H1 (cell line): Measurements from ENCODE around the gene RSPH6A. TPM values are rescaled to one million over a fixed set of nuclear protein-coding genes. Genes with fewer than 3 reads are reported as not detected.

Experiments used
- CTCF ChIA-PET: fragments of 300-600 bp; sonication (Branson Sonifier 250); formaldehyde crosslinking; loops from one replicate; lab custom pipeline; 2021; ENCODE audit not compliant: partially characterized antibody; lab: Charles Lee
- POLR2A ChIA-PET: fragments of 300-600 bp; sonication (Branson Sonifier 250); formaldehyde crosslinking; loops from one replicate; lab custom pipeline; 2021; ENCODE audit warnings: inconsistent platforms; ENCODE audit not compliant: partially characterized antibody; lab: Charles Lee
- DNase-seq, 2 experiments: peaks; one replicate each; pipeline versions ENCODE4 v3.0.0 to v3.0.0-alpha.2; 2010 to 2022; ENCODE audit warnings: low spot score in 2 of 2, low read depth in 1 of 2, mixed read lengths in 1 of 2
- FAIRE-seq: peaks from 2 replicates; lab custom pipeline; 2011; peaks lifted over from hg19 to GRCh38; lab: Jason Lieb, UNC
- H2AFZ ChIP-seq: 2 replicates; pipeline ENCODE4 v1.8.1; 2012; ENCODE audit warnings: low read length, inconsistent platforms
- H2AK5ac ChIP-seq: 2 replicates; pipeline ENCODE4 v1.6.1; 2013; ENCODE audit warnings: low read depth, low read length
- H2BK120ac ChIP-seq: replicated peaks from 2 replicates; pipeline ENCODE3; 2013; ENCODE audit warnings: low read depth, low read length, inconsistent platforms
- H2BK12ac ChIP-seq: 2 replicates; pipeline ENCODE4 v1.6.1; 2013; ENCODE audit warnings: low read depth, low read length
- H2BK15ac ChIP-seq: 2 replicates; pipeline ENCODE4 v1.6.1; 2013; ENCODE audit warnings: low read length
- H2BK20ac ChIP-seq: 2 replicates; pipeline ENCODE4 v1.6.1; 2013; ENCODE audit warnings: low read length
- H2BK5ac ChIP-seq: 2 replicates; pipeline ENCODE4 v1.6.1; 2013; ENCODE audit warnings: low read depth, low read length
- H3K14ac ChIP-seq: 2 replicates; pipeline ENCODE4 v1.6.1; 2013; ENCODE audit warnings: inconsistent platforms; ENCODE audit not compliant: insufficient read length
- H3K18ac ChIP-seq: 2 replicates; pipeline ENCODE4 v1.6.1; 2013; ENCODE audit warnings: low read length; ENCODE audit errors: extremely low read depth
- H3K23ac ChIP-seq: 2 replicates; pipeline ENCODE4 v1.6.1; 2013; ENCODE audit warnings: inconsistent platforms; ENCODE audit not compliant: insufficient read length
- H3K23me2 ChIP-seq: 2 replicates; pipeline ENCODE4 v1.6.1; 2013; ENCODE audit warnings: low read depth, low read length
- H3K27ac ChIP-seq: 2 replicates; pipeline ENCODE4 v1.6.1; 2011; ENCODE audit warnings: low read depth, low read length, inconsistent platforms
- H3K27me3 ChIP-seq, 4 experiments: replicated peaks in 1 of 4; 1 replicate in 1 of 4; 2 replicates in 3 of 4; pipeline versions ENCODE4 v1.6.1 to v1.8.1; 2011 to 2013; ENCODE audit warnings: low read length in 3 of 4, mild to moderate bottlenecking in 3 of 4, inconsistent platforms in 2 of 4, mixed read lengths in 2 of 4, moderate library complexity in 1 of 4; ENCODE audit not compliant: control insufficient read depth in 3 of 4, insufficient read depth in 3 of 4; ENCODE audit errors: extremely low read depth in 1 of 4
- H3K36me3 ChIP-seq, 4 experiments: 2 replicates each; pipeline versions ENCODE4 v1.6.1 to v1.8.1; 2011 to 2013; ENCODE audit warnings: mild to moderate bottlenecking in 4 of 4, low read length in 3 of 4, moderate library complexity in 2 of 4, control low read depth in 1 of 4, inconsistent platforms in 1 of 4; ENCODE audit not compliant: insufficient read depth in 4 of 4, control insufficient read depth in 2 of 4
- H3K4ac ChIP-seq: replicated peaks from 2 replicates; pipeline ENCODE3; 2013; ENCODE audit warnings: low read length, low read depth, mixed read lengths, inconsistent platforms; ENCODE audit not compliant: insufficient read length
- H3K4me1 ChIP-seq, 4 experiments: replicated peaks in 1 of 4; 1 replicate in 1 of 4; 2 replicates in 3 of 4; pipeline versions ENCODE4 v1.6.1 to v1.8.1; 2011 to 2013; ENCODE audit warnings: low read length in 3 of 4, inconsistent platforms in 2 of 4, mixed read lengths in 1 of 4; ENCODE audit not compliant: insufficient read depth in 4 of 4, control insufficient read depth in 3 of 4
- H3K4me2 ChIP-seq, 2 experiments: 2 replicates each; pipeline versions ENCODE4 v1.6.1 to v1.8.1; 2011 to 2013; ENCODE audit warnings: low read depth in 2 of 2, low read length in 2 of 2, control low read depth in 1 of 2, inconsistent platforms in 1 of 2, mild to moderate bottlenecking in 1 of 2; ENCODE audit not compliant: insufficient read depth in 1 of 2
- H3K4me3 ChIP-seq, 4 experiments: fragments of 200-600, 300-600 bp in 1 of 4; sonication (generic), shearing (Covaris generic), sonication (Bioruptor Twin) in 1 of 4; 2 replicates each; pipeline versions ENCODE4 v1.5.1 to v1.8.1; 2011 to 2016; ENCODE audit warnings: low read length in 4 of 4, low read depth in 3 of 4, control low read depth in 2 of 4, inconsistent platforms in 2 of 4, mild to moderate bottlenecking in 2 of 4, mixed read lengths in 1 of 4, moderate library complexity in 1 of 4; ENCODE audit not compliant: insufficient read depth in 2 of 4; ENCODE audit errors: extremely low read depth in 1 of 4
- H3K56ac ChIP-seq: replicated peaks from 2 replicates; pipeline ENCODE3; 2013; ENCODE audit warnings: low read depth, mild to moderate bottlenecking, mixed read lengths, low read length, inconsistent platforms; ENCODE audit not compliant: insufficient read length
- H3K79me1 ChIP-seq: 2 replicates; pipeline ENCODE4 v1.6.1; 2013; ENCODE audit warnings: low read depth, low read length, control low read depth
- H3K79me2 ChIP-seq, 2 experiments: 2 replicates each; pipeline versions ENCODE4 v1.6.1 to v1.8.1; 2012 to 2013; ENCODE audit warnings: low read length in 2 of 2, mild to moderate bottlenecking in 2 of 2, inconsistent platforms in 1 of 2; ENCODE audit not compliant: insufficient read depth in 2 of 2, control insufficient read depth in 1 of 2
- H3K9ac ChIP-seq, 4 experiments: replicated peaks in 1 of 4; 1 replicate in 1 of 4; 2 replicates in 3 of 4; pipeline versions ENCODE4 v1.6.1 to v1.8.1; 2011 to 2013; ENCODE audit warnings: low read depth in 3 of 4, low read length in 3 of 4, control low read depth in 2 of 4, mild to moderate bottlenecking in 2 of 4, moderate library complexity in 2 of 4, inconsistent platforms in 1 of 4; ENCODE audit errors: extremely low read depth in 1 of 4
- H3K9me3 ChIP-seq, 2 experiments: 2 replicates each; pipeline versions ENCODE4 v1.6.1 to v1.8.1; 2012 to 2013; ENCODE audit warnings: mild to moderate bottlenecking in 2 of 2, moderate library complexity in 2 of 2, control low read depth in 1 of 2, inconsistent platforms in 1 of 2, low read depth in 1 of 2, low read length in 1 of 2, mixed read lengths in 1 of 2; ENCODE audit not compliant: insufficient read depth in 2 of 2
- H4K20me1 ChIP-seq, 2 experiments: replicated peaks in 1 of 2; 2 replicates each; pipeline versions ENCODE3 to v1.8.1; 2011 to 2013; ENCODE audit warnings: inconsistent platforms in 2 of 2, low read length in 2 of 2, mild to moderate bottlenecking in 1 of 2; ENCODE audit not compliant: insufficient read depth in 2 of 2, control insufficient read depth in 1 of 2
- H4K5ac ChIP-seq: 2 replicates; pipeline ENCODE4 v1.6.1; 2013; ENCODE audit warnings: low read length, low read depth, mixed read lengths, inconsistent platforms; ENCODE audit not compliant: insufficient read length
- H4K8ac ChIP-seq: 2 replicates; pipeline ENCODE4 v1.8.0; 2013; ENCODE audit warnings: mild to moderate bottlenecking, moderate library complexity, low read length, inconsistent platforms; ENCODE audit not compliant: insufficient read depth; ENCODE audit errors: extremely low read depth
- H4K91ac ChIP-seq: replicated peaks from 2 replicates; pipeline ENCODE3; 2013; ENCODE audit warnings: low read length, mixed read lengths, inconsistent platforms; ENCODE audit not compliant: insufficient read length
- WGBS, 2 experiments: shearing (Covaris generic) in 1 of 2; methylation state at CpG; one replicate each; pipeline versions ENCODE4 v1.1.6 to v1.1.7; 2013 to 2015; ENCODE audit warnings: low lambda C conversion rate in 2 of 2, mixed read lengths in 2 of 2, inconsistent platforms in 1 of 2, low coverage in 1 of 2, missing lambda C conversion rate in 1 of 2; ENCODE audit not compliant: insufficient replicate concordance in 2 of 2, insufficient coverage in 1 of 2, insufficient read length in 1 of 2; ENCODE audit errors: extremely low coverage in 1 of 2, missing lambda C conversion rate in 1 of 2; 5-methylcytosine and 5-hydroxymethylcytosine counted together
- polyA plus RNA-seq, 7 experiments: library from polyadenylated mRNA; depleted of rRNA in 3 of 7; stranded (reverse) in 5 of 7; unstranded in 2 of 7; fragments of >200 nt in 5 of 7; fragments of 200-250 nt in 2 of 7; gene quantifications; 1 replicate in 5 of 7; 2 replicates in 1 of 7; 4 replicates in 1 of 7; pipeline versions ENCODE4 v1.2.1 to v1.2.3, GENCODE V29; 2011 to 2013; ENCODE audit warnings: missing spikeins in 2 of 7, mixed read lengths in 2 of 7
- total RNA-seq: library from RNA; stranded (reverse); fragmentation: NEBNext Ultra II Directional; extraction: Animal tissue kit (Norgen Biotek cat#: 25700); gene quantifications from 2 replicates; pipeline ENCODE4 v1.2.1, GENCODE V29; 2021
- TF ChIP-seq, protein P1 (sequence below): IDR thresholded peaks from 2 replicates; pipeline ENCODE4 v1.6.1; 2012; ENCODE audit warnings: inconsistent platforms

The RSPH6A gene
- total and polyA plus RNA-seq, 2 of the 8 experiments (the other 6 are each of a cell fraction or from before 2014, with no cell fraction given), result 0.05 to 0.19 TPM

- WGBS, 2 experiments, result 94% methylated on average over 26 of the region's 26 CpGs; no CpG with 5 or more reads in 1 of the 2 experiments
- Histone ChIP-seq H3K4me1 (no peaks in the 10 kb centered on the region), H2AK5ac (no peak overlapping the region), H3K9me3 (no peaks in the 10 kb centered on the region), H3K4ac (no peak overlapping the region), H2AFZ (no peak overlapping the region), H3K23me2 (0 out of 2 replicates have a peak, but pooled peaks cover 1% of the 10 kb centered on the region), H4K8ac (no peak overlapping the region), H2BK120ac (no peak overlapping the region), H3K14ac (no peak overlapping the region), H3K27me3 (no peaks in the 10 kb centered on the region), H2BK15ac (no peak overlapping the region), H3K79me1 (no peaks in the 10 kb centered on the region; the same call in 1 of the 2 replicates), H2BK12ac (no peak overlapping the region), H2BK5ac (no peak overlapping the region; the same call in 1 of the 2 replicates)
- CTCF ChIA-PET, result interaction anchor here (1.2 to 5.3 kb wide), 6 partner anchors 7 to 115 kb away, joined by 3 to 42 read pairs (median 5); no protein-coding TSS in a partner anchor
- no peak for FAIRE-seq
- TF ChIP-seq, protein P1, sequence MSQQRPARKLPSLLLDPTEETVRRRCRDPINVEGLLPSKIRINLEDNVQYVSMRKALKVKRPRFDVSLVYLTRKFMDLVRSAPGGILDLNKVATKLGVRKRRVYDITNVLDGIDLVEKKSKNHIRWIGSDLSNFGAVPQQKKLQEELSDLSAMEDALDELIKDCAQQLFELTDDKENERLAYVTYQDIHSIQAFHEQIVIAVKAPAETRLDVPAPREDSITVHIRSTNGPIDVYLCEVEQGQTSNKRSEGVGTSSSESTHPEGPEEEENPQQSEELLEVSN, result no peak
- TF ChIP-seq, all 59 proteins: peak for 0
- DNase-seq, result no peak
- H3K4me2 ChIP-seq, result no peak overlapping the region
- no peak overlapping the region for H4K5ac ChIP-seq
- peaks cover 44 to 70% (median 65%) of the 10 kb centered on the region in 4 experiments for H3K36me3 ChIP-seq
- no peak overlapping the region for H3K18ac ChIP-seq
- no peak overlapping the region for H3K56ac ChIP-seq
- H2BK20ac ChIP-seq, result no peak overlapping the region
- H3K4me3 ChIP-seq, result no peak overlapping the region
- no peaks in the 10 kb centered on the region for H3K79me2 ChIP-seq
- POLR2A ChIA-PET, result interaction anchor here (1.2 to 3.0 kb wide), 8 partner anchors 9 to 133 kb away, joined by 3 to 11 read pairs (median 4); partner anchors contain the start of genes RSPH6A, SNRPD2 and SYMPK
- no peak overlapping the region for H3K27ac ChIP-seq
- no peak overlapping the region for H3K23ac ChIP-seq
- no peak overlapping the region for H3K9ac ChIP-seq
- H4K91ac ChIP-seq, result no peak overlapping the region
- peaks cover 5 to 16% of the 10 kb centered on the region in 2 experiments for H4K20me1 ChIP-seq
These were observed 9.6 kb upstream of the RSPH6A start for GRCh38 chr19:45824531-45825262.
